HEK293 (cell line): ENCODE data around the gene ABHD15.
A peak's percentile ranks its signal among the peaks of the same experiment; 100 is the strongest.

Source experiments
- CTCF ChIP-seq: fragments of 450-650 bp; formaldehyde crosslinking; IDR thresholded peaks from 2 replicates; pipeline ENCODE4 v1.5.1; 2016; ENCODE audit warnings: missing biosample characterization, missing genetic modification characterization
- EGR2 ChIP-seq: fragments of 450-650 bp; formaldehyde crosslinking; IDR thresholded peaks from 2 replicates; pipeline ENCODE4 v1.5.1; 2016; ENCODE audit warnings: low read depth, missing biosample characterization, missing genetic modification characterization
- GLIS2 ChIP-seq: fragments of 450-650 bp; formaldehyde crosslinking; IDR thresholded peaks from 2 replicates; pipeline ENCODE4 v1.5.1; 2016; ENCODE audit warnings: missing biosample characterization, missing genetic modification characterization
- INSM2 ChIP-seq: fragments of 450-650 bp; formaldehyde crosslinking; IDR thresholded peaks from 2 replicates; pipeline ENCODE4 v1.5.1; 2016; ENCODE audit warnings: missing biosample characterization, missing genetic modification characterization
- PRDM10 ChIP-seq: fragments of 450-650 bp; formaldehyde crosslinking; IDR thresholded peaks from 2 replicates; pipeline ENCODE4 v1.5.1; 2016; ENCODE audit warnings: missing biosample characterization, missing genetic modification characterization
- REST ChIP-seq: fragments of 450-650 bp; formaldehyde crosslinking; IDR thresholded peaks from 2 replicates; pipeline ENCODE4 v1.5.1; 2016; ENCODE audit warnings: missing biosample characterization, missing genetic modification characterization
- SP2 ChIP-seq: fragments of 450-650 bp; formaldehyde crosslinking; IDR thresholded peaks from 2 replicates; pipeline ENCODE4 v1.5.1; 2016; ENCODE audit warnings: missing biosample characterization, missing genetic modification characterization
- SP3 ChIP-seq: fragments of 450-650 bp; formaldehyde crosslinking; IDR thresholded peaks from 2 replicates; pipeline ENCODE4 v1.5.1; 2016; ENCODE audit warnings: missing biosample characterization, missing genetic modification characterization
- ZBTB11 ChIP-seq: fragments of 450-650 bp; formaldehyde crosslinking; conservative IDR thresholded peaks from 2 replicates; pipeline ENCODE4 v1.5.1; 2016; ENCODE audit warnings: low read depth, missing biosample characterization, missing genetic modification characterization
- ZBTB20 ChIP-seq: fragments of 450-650 bp; formaldehyde crosslinking; IDR thresholded peaks from 2 replicates; pipeline ENCODE4 v1.5.1; 2016; ENCODE audit warnings: missing biosample characterization, missing genetic modification characterization
- ZEB2 ChIP-seq: fragments of 450-650 bp; formaldehyde crosslinking; IDR thresholded peaks from 2 replicates; pipeline ENCODE4 v1.5.1; 2016; ENCODE audit warnings: missing biosample characterization, missing genetic modification characterization
- ZNF132 ChIP-seq: fragments of 450-650 bp; formaldehyde crosslinking; IDR thresholded peaks from 2 replicates; pipeline ENCODE4 v1.5.1; 2017; ENCODE audit warnings: missing biosample characterization, missing genetic modification characterization, borderline replicate concordance
- ZNF138 ChIP-seq: fragments of 450-650 bp; formaldehyde crosslinking; IDR thresholded peaks from 2 replicates; pipeline ENCODE4 v1.5.1; 2016; ENCODE audit warnings: missing biosample characterization, missing genetic modification characterization, borderline replicate concordance
- ZNF324 ChIP-seq: fragments of 450-650 bp; formaldehyde crosslinking; IDR thresholded peaks from 2 replicates; pipeline ENCODE4 v1.5.1; 2016; ENCODE audit warnings: missing biosample characterization, missing genetic modification characterization
- ZNF398 ChIP-seq: fragments of 450-650 bp; formaldehyde crosslinking; IDR thresholded peaks from 2 replicates; pipeline ENCODE4 v1.5.1; 2017; ENCODE audit warnings: missing biosample characterization, missing genetic modification characterization
- ZSCAN30 ChIP-seq: fragments of 450-650 bp; IDR thresholded peaks from 2 replicates; pipeline ENCODE4 v1.5.1; 2018; ENCODE audit warnings: missing biosample characterization, mild to moderate bottlenecking, missing genetic modification characterization, moderate library complexity

ABHD15 gene

GRCh38 chr17:29593591-29594518 is 27.0 kb upstream of the ABHD15 start (continued):
- peak; percentile 99 for TF ChIP-seq REST (tag by site-specific recombination)
- 0 out of 2 replicates have a peak, but pooled peaks have one; percentile 42 for TF ChIP-seq ZSCAN30
- peak; percentile 57 for TF ChIP-seq SP2 (tag by site-specific recombination)
- TF ChIP-seq ZBTB11, result peak; percentile 28
- peak; percentile 96 for TF ChIP-seq EGR2 (tag by site-specific recombination)
- 0 out of 2 replicates have a peak, but pooled peaks have one; percentile 12 for TF ChIP-seq PRDM10 (tag by site-specific recombination)
- TF ChIP-seq ZBTB20 (tag by site-specific recombination), result peak; percentile 67
- no peak for TF ChIP-seq INSM2
- TF ChIP-seq SP3 (tag by site-specific recombination), result peak; percentile 75
- TF ChIP-seq GLIS2 (tag by site-specific recombination), result peak; percentile 58
- TF ChIP-seq CTCF (tag by site-specific recombination), result peak; percentile 73
- TF ChIP-seq ZNF138 (tag by site-specific recombination), result no peak
- TF ChIP-seq ZEB2 (tag by site-specific recombination), result 0 out of 2 replicates have a peak, but pooled peaks have one; percentile 30
- TF ChIP-seq ZNF398 (tag by site-specific recombination), result peak; percentile 92
- no peak for TF ChIP-seq ZNF132 (tag by site-specific recombination)
- no peak for TF ChIP-seq ZNF324 (tag by site-specific recombination)
